Measurements from ENCODE around the gene RCOR1. TPM values are rescaled to one million over a fixed set of nuclear protein-coding genes. Genes with fewer than 3 reads are reported as not detected.

Gene RCOR1
- total RNA-seq, 4 donors from 2014 or later = 3.3 to 40.0 (median 19.7) TPM

DNA sequence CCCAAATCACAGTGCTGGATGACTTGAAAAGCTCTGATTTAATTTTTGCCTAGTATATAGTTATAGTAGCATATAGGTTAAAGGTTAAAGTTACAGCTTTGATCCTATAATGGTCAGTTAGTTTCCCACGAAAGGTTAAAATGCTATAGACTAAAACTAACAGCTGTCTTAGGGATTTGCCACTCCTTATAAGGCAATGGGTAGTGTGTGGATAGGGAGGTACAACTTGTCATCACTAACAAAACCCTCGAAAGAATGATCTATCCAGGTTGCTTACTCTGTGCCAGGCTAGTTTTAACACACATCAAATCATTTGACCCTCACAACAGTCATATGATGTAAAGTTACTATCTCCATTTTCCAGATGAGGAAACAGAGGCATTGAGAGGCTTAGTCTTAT, 11.7 kb downstream of the RCOR1 start:
- Histone ChIP-seq H3K36me3 (no peaks in the 10 kb centered on the region), H3K27me3 (no peaks in the 10 kb centered on the region), H3K27ac (no peak overlapping the region), H3K9me3 (no peaks in the 10 kb centered on the region), H3K4me1 (no peaks in the 10 kb centered on the region), H3K4me3 (no peak overlapping the region)
- intact Hi-C loops (cut with DNase I; ENCODE audit: low total_unique reads) = no loop called here
- TF ChIP-seq, protein P1, sequence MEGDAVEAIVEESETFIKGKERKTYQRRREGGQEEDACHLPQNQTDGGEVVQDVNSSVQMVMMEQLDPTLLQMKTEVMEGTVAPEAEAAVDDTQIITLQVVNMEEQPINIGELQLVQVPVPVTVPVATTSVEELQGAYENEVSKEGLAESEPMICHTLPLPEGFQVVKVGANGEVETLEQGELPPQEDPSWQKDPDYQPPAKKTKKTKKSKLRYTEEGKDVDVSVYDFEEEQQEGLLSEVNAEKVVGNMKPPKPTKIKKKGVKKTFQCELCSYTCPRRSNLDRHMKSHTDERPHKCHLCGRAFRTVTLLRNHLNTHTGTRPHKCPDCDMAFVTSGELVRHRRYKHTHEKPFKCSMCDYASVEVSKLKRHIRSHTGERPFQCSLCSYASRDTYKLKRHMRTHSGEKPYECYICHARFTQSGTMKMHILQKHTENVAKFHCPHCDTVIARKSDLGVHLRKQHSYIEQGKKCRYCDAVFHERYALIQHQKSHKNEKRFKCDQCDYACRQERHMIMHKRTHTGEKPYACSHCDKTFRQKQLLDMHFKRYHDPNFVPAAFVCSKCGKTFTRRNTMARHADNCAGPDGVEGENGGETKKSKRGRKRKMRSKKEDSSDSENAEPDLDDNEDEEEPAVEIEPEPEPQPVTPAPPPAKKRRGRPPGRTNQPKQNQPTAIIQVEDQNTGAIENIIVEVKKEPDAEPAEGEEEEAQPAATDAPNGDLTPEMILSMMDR (IDR thresholded peaks at IDR 0.05) = no peak
- TF ChIP-seq POLR2A (IDR thresholded peaks at IDR 0.05) = no peak
- DNase-seq = no peak

DNA sequence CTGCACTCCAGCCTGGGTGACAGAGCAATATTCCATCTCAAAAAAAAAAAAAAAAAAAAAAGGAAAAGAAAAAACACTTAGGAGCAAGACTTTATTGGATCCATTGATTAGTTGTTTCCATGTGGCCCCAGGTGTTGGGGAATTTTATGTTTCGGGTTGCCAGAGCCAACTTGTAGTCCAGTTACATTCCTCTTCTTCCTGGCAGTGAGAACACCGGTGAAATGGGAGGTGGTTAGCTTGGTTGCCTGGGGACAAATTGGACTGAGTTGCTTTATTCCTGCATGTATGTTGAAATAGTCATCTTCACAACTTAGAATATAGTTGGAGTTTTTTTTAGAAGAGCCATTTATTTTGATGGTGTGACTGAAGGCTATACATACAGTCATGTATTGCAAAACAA, 12.6 kb downstream of the RCOR1 start:
- TF ChIP-seq POLR2A (IDR thresholded peaks at IDR 0.05) = no peak
- TF ChIP-seq, protein P1 (IDR thresholded peaks at IDR 0.05) = no peak
- Histone ChIP-seq H3K4me1 (no peaks in the 10 kb centered on the region), H3K36me3 (no peaks in the 10 kb centered on the region), H3K9me3 (no peaks in the 10 kb centered on the region), H3K4me3 (no peak overlapping the region), H3K27ac (no peak overlapping the region), H3K27me3 (no peaks in the 10 kb centered on the region)
- DNase-seq = no peak
- intact Hi-C loops (cut with DNase I; ENCODE audit: low total_unique reads) = no loop called here

DNA sequence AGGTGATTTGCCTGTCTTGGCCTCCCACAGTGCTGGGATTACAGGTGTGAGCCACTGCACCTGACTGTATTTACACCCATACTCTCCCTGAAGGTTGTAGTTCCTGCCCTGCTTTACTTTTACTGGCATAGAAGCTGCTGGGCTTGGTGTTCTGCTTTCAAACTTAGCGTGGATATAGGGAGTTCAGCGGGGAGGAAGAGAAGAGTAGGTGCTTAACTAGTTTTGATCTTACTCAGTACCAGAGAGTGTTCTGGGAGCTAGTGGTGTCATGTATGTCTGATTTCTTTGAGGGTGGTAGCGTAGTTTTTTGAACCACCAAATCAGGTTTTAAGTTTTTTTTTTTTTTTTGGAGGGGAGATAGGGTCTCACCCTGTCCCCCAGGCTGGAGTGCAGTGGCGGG, 13.8 kb downstream of the RCOR1 start:
- no peak for TF ChIP-seq POLR2A (IDR thresholded peaks at IDR 0.05)
- TF ChIP-seq, protein P1 (IDR thresholded peaks at IDR 0.05) = no peak
- H3K27me3 ChIP-seq = no peaks in the 10 kb centered on the region
- no peak overlapping the region for H3K27ac ChIP-seq
- intact Hi-C loops (cut with DNase I; ENCODE audit: low total_unique reads) = no loop called here
- no peaks in the 10 kb centered on the region for H3K9me3 ChIP-seq
- no peaks in the 10 kb centered on the region for H3K36me3 ChIP-seq
- no peak overlapping the region for H3K4me3 ChIP-seq
- H3K4me1 ChIP-seq = no peaks in the 10 kb centered on the region
- no peak for DNase-seq

DNA sequence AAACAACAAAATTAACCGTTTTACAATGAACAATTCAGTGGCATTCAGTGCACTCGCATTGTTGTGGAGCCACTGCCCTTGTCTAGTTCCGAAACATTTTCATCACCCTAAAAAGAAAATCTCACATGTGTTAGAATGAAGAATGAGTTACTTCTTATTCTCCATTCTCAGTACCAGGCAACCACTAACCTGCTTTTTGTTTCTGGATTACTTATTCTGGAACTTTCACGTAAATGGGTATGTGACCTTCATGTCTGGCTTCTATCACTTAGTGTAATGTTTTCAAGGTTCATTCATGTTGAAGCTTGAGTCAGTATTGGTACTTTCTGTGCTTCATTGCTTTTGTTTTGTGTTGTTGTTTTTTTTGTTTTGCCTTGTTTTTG, 15.6 kb downstream of the RCOR1 start:
- no peak for DNase-seq
- no peaks in the 10 kb centered on the region for H3K4me1 ChIP-seq
- H3K27me3 ChIP-seq = no peaks in the 10 kb centered on the region
- no peaks in the 10 kb centered on the region for H3K36me3 ChIP-seq
- TF ChIP-seq, protein P1 (IDR thresholded peaks at IDR 0.05) = no peak
- no peak for TF ChIP-seq POLR2A (IDR thresholded peaks at IDR 0.05)
- no peak overlapping the region for H3K4me3 ChIP-seq
- intact Hi-C loops (cut with DNase I; ENCODE audit: low total_unique reads) = no loop called here
- H3K9me3 ChIP-seq = no peaks in the 10 kb centered on the region
- no peak overlapping the region for H3K27ac ChIP-seq

DNA sequence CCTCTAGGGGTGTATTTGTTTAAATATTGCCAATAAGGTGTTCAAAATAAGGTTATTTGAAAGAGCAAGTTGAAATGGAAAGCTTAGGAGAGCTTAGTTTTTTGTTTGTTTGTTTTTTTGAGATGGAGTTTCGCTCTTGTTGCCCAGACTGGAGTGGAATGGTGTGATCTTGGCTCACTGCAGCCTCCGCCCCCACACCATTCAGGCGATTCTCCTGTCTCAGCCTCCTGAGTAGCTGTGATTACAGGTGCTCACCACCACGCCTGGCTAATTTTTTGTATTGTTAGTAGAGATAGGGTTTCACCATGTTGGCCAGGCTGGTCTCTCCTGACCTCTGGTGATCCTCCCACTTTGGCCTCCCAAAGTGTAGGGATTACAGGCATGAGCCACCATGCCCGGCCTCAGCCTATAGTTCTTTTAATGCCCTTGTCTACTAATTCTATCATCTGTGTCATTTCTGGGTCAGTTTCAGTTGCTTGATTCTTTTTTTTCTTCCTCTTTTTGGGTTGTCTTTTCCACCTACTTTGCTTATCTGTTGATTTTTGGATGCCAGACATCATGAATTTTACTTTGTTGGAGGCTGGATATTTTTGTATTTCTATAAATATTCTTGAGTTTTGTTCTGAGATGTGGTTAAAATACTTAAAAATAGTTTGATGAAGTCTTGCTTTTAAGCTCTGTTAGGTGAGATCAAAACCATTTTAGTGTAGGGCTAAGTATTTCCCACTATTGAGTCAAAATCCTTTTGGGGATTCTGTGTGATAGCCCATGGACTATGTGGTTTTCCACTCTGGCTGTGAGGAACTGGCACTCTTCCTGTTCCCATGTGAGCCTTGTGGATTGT, 18.7 kb downstream of the RCOR1 start:
- no peaks in the 10 kb centered on the region for H3K36me3 ChIP-seq
- TF ChIP-seq, protein P1 (IDR thresholded peaks at IDR 0.05) = no peak
- TF ChIP-seq POLR2A (IDR thresholded peaks at IDR 0.05) = no peak
- no peak for DNase-seq

More for the DNA sequence above, 18.7 kb downstream of the RCOR1 start:
- H3K27me3 ChIP-seq = no peaks in the 10 kb centered on the region
- H3K9me3 ChIP-seq = no peaks in the 10 kb centered on the region
- intact Hi-C loops (cut with DNase I; ENCODE audit: low total_unique reads) = no loop called here
- no peaks in the 10 kb centered on the region for H3K4me1 ChIP-seq
- no peak overlapping the region for H3K4me3 ChIP-seq
- no peak overlapping the region for H3K27ac ChIP-seq
